ENCODE results near the gene GALNT15.

Gene GALNT15

GRCh38 chr3:16272588-16272987 is 98.1 kb downstream of the GALNT15 start:
- in situ Hi-C loops (cut with HindIII; ENCODE audit: low sequenced_read_pairs) = no loop called here
- DNase-seq (ENCODE audit: low read depth) = no peak
- no peak overlapping the region for H3K4me3 ChIP-seq (ENCODE audit: low read depth, low read length)
- TF ChIP-seq CTCF (IDR thresholded peaks at IDR 0.05; ENCODE audit: low read depth, low read length, missing control alignments) = no peak

DNA sequence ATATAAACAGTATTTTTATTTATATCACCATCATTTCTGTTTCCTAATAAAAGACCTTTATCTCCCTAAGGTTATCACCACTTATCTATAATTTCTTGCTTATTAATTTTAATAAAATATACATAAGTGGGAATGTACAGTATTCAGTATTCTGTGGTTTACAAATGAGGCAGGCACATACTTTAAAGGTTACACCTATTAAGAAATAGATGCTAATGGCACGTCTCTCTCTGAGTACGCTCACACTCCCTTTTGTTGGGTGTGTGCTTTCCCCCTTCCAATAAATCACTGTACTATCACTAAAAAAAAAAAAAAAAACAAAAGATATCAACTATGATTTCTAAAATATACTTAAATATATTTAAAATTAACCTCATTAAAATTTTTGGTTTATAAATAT is 99.4 kb downstream of the GALNT15 start:
- DNase-seq (ENCODE audit: low read depth) = no peak
- no peak overlapping the region for H3K4me3 ChIP-seq (ENCODE audit: low read depth, low read length)
- no peak for TF ChIP-seq CTCF (IDR thresholded peaks at IDR 0.05; ENCODE audit: low read depth, low read length, missing control alignments)
- in situ Hi-C loops (cut with HindIII; ENCODE audit: low sequenced_read_pairs) = no loop called here

DNA sequence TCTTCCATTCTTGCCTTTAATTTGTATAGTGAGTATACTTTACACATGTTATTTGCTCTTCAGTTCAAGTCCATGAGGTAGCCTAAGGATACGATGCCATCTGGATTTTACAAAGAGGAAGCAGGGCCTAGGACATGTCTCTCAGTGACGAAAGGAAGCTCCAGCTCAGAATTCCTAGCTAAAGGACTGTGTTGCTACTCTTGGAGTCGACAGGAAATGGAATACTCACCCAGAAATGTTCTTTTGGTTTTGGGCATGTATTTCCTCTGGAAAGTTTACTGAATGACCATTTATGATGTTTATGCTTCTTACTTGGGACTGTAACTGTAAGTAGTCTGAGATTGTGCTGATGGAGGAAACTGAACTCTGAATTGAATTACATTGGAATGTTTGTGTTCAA is 103.0 kb downstream of the GALNT15 start:
- H3K4me3 ChIP-seq (ENCODE audit: low read depth, low read length) = no peak overlapping the region
- no peak for DNase-seq (ENCODE audit: low read depth)
- in situ Hi-C loops (cut with HindIII; ENCODE audit: low sequenced_read_pairs) = no loop called here
- no peak for TF ChIP-seq CTCF (IDR thresholded peaks at IDR 0.05; ENCODE audit: low read depth, low read length, missing control alignments)

DNA sequence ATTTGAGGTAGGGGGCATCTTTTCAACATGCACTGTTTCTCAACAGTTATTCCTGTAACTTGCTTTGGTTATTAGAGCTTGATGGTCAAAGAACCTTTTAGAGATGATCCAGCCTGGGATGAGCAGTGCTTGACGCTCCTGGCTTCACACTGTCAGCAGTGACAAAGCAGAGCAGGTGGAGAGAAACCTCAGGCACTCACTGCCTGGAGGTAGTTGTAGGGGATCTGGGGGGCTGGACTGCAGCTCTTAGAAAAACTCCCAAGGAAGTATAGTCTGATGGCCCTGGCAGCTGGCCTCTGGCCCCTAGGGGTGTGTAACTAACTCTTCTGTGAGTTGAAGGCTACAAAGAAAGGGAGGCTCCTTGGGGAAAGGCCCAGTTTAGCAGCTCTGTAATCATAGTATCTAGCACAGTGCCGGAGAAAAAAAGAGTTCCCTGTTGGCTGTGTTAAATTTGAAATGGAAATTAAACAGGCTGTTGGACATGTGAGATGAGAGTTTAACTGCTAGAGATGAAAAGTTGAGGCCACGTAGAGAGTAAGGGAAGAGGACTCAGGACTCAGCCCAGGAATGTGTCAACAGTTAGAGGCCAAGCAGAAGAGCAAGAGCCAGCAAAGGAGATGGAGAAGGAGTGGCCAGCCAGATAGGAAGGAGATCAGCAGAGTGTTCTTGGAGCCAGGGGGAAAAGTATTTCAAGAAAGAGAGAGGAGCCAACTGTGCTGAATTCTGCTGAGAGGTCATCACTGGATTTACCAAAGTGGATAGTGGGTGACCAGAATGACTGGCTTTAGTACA is 104.7 kb downstream of the GALNT15 start:
- no peak for DNase-seq (ENCODE audit: low read depth)
- in situ Hi-C loops (cut with HindIII; ENCODE audit: low sequenced_read_pairs) = no loop called here
- no peak for TF ChIP-seq CTCF (IDR thresholded peaks at IDR 0.05; ENCODE audit: low read depth, low read length, missing control alignments)
- no peak overlapping the region for H3K4me3 ChIP-seq (ENCODE audit: low read depth, low read length)

GRCh38 chr3:16280671-16281070 is 106.2 kb downstream of the GALNT15 start:
- in situ Hi-C loops (cut with HindIII; ENCODE audit: low sequenced_read_pairs) = no loop called here
- TF ChIP-seq CTCF (IDR thresholded peaks at IDR 0.05; ENCODE audit: low read depth, low read length, missing control alignments) = no peak
- no peak for DNase-seq (ENCODE audit: low read depth)
- H3K4me3 ChIP-seq (ENCODE audit: low read depth, low read length) = no peak overlapping the region
